Measurements from ENCODE around the gene PMM1. TPM values are rescaled to one million over a fixed set of nuclear protein-coding genes. Genes with fewer than 3 reads are reported as not detected.

Gene PMM1
- polyA plus RNA-seq, 1 donor from 2014 or later, result 55.5 TPM

DNA sequence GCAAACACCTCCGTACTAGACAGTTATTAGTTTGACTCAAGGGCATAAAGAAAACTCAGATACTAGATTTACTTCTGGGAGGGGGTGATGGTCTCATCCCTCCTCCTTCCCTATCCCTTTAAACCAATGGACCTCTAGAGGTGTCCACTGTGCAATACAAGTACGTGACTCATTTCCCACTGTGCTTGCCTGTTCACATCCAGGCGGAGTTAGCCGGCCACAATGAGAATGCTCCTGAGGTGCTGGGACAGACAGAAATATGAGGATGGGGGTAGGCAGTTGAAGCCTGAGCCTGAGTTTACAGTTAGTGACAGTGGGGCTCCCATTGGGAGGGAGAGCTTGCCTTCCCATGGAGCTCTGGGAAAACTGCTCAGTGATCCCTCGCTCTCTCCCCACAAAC, 8.4 kb upstream of the PMM1 start:
- Histone ChIP-seq H4K20me1 (ENCODE audit: insufficient read depth) (no peaks in the 10 kb centered on the region), H2AFZ (ENCODE audit: low read depth, low read length) (no peak overlapping the region), H3K27ac (ENCODE audit: low read length) (no peak overlapping the region), H3K79me2 (replicated peaks; ENCODE audit: insufficient read depth, low read length) (no peaks in the 10 kb centered on the region), H3K36me3 (ENCODE audit: insufficient read depth, low read length) (no peaks in the 10 kb centered on the region), H3F3A (ENCODE audit: insufficient read depth, low read length, poor library complexity, severe bottlenecking) (no peaks in the 10 kb centered on the region), H3K4me2 (ENCODE audit: low read length) (no peak overlapping the region), H3K27me3 (ENCODE audit: insufficient read depth, low read depth, low read length) (no peaks in the 10 kb centered on the region), H3K9ac (ENCODE audit: low read length) (no peak overlapping the region), H3K4me3 (ENCODE audit: low read length) (no peak overlapping the region), H3K9me3 (ENCODE audit: low read length) (no peaks in the 10 kb centered on the region), H3K9me2 (ENCODE audit: insufficient read depth, low read length) (no peaks in the 10 kb centered on the region)
- TF ChIP-seq RAD21 (conservative IDR thresholded peaks at IDR 0.05), result no peak
- no peak for TF ChIP-seq TAF1 (IDR thresholded peaks at IDR 0.05; ENCODE audit: low read depth)
- TF ChIP-seq SMC3 (conservative IDR thresholded peaks at IDR 0.05; ENCODE audit: poor library complexity), result no peak
- TF ChIP-seq EP300 (conservative IDR thresholded peaks at IDR 0.05; ENCODE audit: poor library complexity, severe bottlenecking), result no peak
- TF ChIP-seq, protein P1, sequence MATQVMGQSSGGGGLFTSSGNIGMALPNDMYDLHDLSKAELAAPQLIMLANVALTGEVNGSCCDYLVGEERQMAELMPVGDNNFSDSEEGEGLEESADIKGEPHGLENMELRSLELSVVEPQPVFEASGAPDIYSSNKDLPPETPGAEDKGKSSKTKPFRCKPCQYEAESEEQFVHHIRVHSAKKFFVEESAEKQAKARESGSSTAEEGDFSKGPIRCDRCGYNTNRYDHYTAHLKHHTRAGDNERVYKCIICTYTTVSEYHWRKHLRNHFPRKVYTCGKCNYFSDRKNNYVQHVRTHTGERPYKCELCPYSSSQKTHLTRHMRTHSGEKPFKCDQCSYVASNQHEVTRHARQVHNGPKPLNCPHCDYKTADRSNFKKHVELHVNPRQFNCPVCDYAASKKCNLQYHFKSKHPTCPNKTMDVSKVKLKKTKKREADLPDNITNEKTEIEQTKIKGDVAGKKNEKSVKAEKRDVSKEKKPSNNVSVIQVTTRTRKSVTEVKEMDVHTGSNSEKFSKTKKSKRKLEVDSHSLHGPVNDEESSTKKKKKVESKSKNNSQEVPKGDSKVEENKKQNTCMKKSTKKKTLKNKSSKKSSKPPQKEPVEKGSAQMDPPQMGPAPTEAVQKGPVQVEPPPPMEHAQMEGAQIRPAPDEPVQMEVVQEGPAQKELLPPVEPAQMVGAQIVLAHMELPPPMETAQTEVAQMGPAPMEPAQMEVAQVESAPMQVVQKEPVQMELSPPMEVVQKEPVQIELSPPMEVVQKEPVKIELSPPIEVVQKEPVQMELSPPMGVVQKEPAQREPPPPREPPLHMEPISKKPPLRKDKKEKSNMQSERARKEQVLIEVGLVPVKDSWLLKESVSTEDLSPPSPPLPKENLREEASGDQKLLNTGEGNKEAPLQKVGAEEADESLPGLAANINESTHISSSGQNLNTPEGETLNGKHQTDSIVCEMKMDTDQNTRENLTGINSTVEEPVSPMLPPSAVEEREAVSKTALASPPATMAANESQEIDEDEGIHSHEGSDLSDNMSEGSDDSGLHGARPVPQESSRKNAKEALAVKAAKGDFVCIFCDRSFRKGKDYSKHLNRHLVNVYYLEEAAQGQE (IDR thresholded peaks at IDR 0.05; ENCODE audit: borderline replicate concordance), result no peak

DNA sequence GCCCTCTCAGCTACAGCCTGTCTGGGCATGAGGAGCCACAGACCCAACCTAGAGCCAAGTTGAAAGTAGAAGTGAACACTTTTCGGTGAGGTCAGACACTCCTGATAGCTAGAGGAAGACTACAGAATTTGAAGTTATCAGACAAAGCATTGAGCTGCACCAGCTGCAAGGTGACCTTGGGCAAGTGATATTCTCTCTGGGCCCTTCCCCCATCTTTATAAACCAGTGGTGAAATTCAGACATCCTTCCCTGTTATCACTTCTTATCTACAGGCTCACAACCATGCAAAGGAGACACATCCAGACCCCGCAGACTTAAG, 8.0 kb upstream of the PMM1 start:
- H3K4me3 ChIP-seq (ENCODE audit: low read length), result no peak overlapping the region
- H3K27me3 ChIP-seq (ENCODE audit: insufficient read depth, low read depth, low read length), result no peaks in the 10 kb centered on the region
- H3K36me3 ChIP-seq (ENCODE audit: insufficient read depth, low read length), result no peaks in the 10 kb centered on the region
- H3K79me2 ChIP-seq (replicated peaks; ENCODE audit: insufficient read depth, low read length), result no peaks in the 10 kb centered on the region
- no peaks in the 10 kb centered on the region for H3K9me2 ChIP-seq (ENCODE audit: insufficient read depth, low read length)
- no peaks in the 10 kb centered on the region for H3F3A ChIP-seq (ENCODE audit: insufficient read depth, low read length, poor library complexity, severe bottlenecking)
- H3K9ac ChIP-seq (ENCODE audit: low read length), result no peak overlapping the region
- no peak overlapping the region for H3K4me2 ChIP-seq (ENCODE audit: low read length)
- H2AFZ ChIP-seq (ENCODE audit: low read depth, low read length), result no peak overlapping the region
- no peaks in the 10 kb centered on the region for H4K20me1 ChIP-seq (ENCODE audit: insufficient read depth)
- no peak overlapping the region for H3K27ac ChIP-seq (ENCODE audit: low read length)
- no peaks in the 10 kb centered on the region for H3K9me3 ChIP-seq (ENCODE audit: low read length)
- no peak for TF ChIP-seq POLR2AphosphoS5 (IDR thresholded peaks at IDR 0.05)
- TF ChIP-seq, protein P2, sequence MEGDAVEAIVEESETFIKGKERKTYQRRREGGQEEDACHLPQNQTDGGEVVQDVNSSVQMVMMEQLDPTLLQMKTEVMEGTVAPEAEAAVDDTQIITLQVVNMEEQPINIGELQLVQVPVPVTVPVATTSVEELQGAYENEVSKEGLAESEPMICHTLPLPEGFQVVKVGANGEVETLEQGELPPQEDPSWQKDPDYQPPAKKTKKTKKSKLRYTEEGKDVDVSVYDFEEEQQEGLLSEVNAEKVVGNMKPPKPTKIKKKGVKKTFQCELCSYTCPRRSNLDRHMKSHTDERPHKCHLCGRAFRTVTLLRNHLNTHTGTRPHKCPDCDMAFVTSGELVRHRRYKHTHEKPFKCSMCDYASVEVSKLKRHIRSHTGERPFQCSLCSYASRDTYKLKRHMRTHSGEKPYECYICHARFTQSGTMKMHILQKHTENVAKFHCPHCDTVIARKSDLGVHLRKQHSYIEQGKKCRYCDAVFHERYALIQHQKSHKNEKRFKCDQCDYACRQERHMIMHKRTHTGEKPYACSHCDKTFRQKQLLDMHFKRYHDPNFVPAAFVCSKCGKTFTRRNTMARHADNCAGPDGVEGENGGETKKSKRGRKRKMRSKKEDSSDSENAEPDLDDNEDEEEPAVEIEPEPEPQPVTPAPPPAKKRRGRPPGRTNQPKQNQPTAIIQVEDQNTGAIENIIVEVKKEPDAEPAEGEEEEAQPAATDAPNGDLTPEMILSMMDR (IDR thresholded peaks at IDR 0.05; ENCODE audit: poor library complexity, severe bottlenecking), result peak; percentile 6

DNA sequence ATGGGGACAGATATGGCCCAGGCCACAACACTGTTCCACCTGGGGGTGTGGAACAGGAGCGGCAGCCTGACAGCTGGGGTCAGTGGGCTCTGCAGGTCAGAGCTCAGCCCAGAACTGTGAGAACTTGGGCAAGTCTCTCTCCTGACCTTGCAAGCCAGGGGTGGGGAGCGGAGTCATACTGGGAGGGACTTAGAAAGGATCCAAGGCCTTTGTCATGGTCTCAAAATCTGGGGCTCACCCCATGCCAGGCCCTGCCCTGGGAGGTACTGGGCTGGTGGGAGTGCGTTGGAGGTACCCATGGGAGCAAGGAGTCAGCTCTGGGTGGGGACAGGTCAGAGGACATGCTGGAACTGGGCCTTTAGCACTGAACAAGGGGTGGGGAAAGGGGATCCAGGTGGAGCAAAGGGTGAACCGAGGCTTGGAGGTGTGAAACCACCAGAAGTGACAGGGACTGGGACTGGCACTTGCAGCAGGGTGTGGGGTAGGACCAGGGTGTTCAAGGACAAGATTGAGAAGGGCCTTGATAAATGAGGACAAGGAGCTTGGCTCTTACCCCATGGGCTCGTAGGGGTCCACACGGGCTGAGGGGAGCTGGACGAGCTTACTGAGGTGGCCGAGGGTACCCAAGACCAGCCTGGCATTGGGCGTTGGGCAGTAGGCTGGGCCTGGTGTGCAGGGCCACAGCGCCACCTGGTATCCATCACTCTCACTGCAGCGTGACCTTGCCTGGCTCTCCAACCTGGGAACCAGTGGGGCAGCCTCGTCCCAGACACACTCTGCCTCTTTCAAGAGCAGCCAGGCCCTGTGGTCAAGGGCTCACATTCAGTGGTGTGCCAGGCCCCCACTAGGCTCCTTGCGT, 7.4 kb upstream of the PMM1 start:
- H3K4me2 ChIP-seq (ENCODE audit: low read length), result no peak overlapping the region
- no peak overlapping the region for H3K27ac ChIP-seq (ENCODE audit: low read length)
- no peaks in the 10 kb centered on the region for H3K79me2 ChIP-seq (replicated peaks; ENCODE audit: insufficient read depth, low read length)
- TF ChIP-seq TAF1 (IDR thresholded peaks at IDR 0.05; ENCODE audit: low read depth) (no peak), RAD21 (conservative IDR thresholded peaks at IDR 0.05) (peak; percentile 60), SMC3 (conservative IDR thresholded peaks at IDR 0.05; ENCODE audit: poor library complexity) (peak; percentile 56)
- TF ChIP-seq, protein P2 (IDR thresholded peaks at IDR 0.05; ENCODE audit: poor library complexity, severe bottlenecking), result peak; percentile 61
- H3K9me2 ChIP-seq (ENCODE audit: insufficient read depth, low read length), result no peaks in the 10 kb centered on the region
- no peak overlapping the region for H3K9ac ChIP-seq (ENCODE audit: low read length)
- H4K20me1 ChIP-seq (ENCODE audit: insufficient read depth), result no peaks in the 10 kb centered on the region
- no peak overlapping the region for H2AFZ ChIP-seq (ENCODE audit: low read depth, low read length)
- H3K9me3 ChIP-seq (ENCODE audit: low read length), result no peaks in the 10 kb centered on the region
- no peaks in the 10 kb centered on the region for H3K27me3 ChIP-seq (ENCODE audit: insufficient read depth, low read depth, low read length)
- no peaks in the 10 kb centered on the region for H3F3A ChIP-seq (ENCODE audit: insufficient read depth, low read length, poor library complexity, severe bottlenecking)
- H3K4me3 ChIP-seq (ENCODE audit: low read length), result no peak overlapping the region
- no peaks in the 10 kb centered on the region for H3K36me3 ChIP-seq (ENCODE audit: insufficient read depth, low read length)

Data from neural cell (in vitro differentiated cells).